ENCODE results near the gene COL28A1.

DNA sequence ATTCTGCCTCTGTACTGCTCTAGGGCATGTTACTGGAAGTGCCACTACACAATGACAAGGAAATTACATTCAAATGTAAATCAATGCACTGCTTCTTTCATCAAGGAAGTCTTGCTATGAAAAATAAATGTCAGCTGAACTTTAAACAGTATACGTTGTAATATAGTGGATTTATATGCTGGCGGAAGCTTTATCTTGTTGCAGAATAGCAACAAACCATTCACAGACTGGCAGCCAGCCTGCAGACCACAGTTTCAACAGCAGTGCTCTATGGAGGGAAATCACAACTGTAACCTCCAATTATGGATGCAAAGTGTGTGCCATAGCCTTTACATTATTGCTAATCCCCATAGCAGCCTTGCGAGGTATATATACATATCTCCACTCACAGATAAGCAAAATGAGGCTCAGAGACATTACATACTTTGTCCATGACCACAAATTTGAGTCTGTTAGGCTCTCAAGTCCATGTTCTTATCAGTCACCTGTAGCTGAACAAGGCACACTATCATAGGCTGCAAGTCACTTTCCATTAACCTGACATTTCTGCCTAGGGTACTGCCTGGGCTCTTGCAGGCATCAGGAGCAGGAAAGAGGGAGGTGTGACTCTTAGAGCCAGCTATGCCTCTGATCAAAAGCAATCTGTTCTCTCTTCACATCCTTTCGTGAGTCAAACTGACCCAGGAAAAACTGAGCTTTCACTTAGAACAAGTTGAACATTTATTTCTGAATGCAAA, 22.6 kb downstream of the COL28A1 start:
- TF ChIP-seq, protein P1, sequence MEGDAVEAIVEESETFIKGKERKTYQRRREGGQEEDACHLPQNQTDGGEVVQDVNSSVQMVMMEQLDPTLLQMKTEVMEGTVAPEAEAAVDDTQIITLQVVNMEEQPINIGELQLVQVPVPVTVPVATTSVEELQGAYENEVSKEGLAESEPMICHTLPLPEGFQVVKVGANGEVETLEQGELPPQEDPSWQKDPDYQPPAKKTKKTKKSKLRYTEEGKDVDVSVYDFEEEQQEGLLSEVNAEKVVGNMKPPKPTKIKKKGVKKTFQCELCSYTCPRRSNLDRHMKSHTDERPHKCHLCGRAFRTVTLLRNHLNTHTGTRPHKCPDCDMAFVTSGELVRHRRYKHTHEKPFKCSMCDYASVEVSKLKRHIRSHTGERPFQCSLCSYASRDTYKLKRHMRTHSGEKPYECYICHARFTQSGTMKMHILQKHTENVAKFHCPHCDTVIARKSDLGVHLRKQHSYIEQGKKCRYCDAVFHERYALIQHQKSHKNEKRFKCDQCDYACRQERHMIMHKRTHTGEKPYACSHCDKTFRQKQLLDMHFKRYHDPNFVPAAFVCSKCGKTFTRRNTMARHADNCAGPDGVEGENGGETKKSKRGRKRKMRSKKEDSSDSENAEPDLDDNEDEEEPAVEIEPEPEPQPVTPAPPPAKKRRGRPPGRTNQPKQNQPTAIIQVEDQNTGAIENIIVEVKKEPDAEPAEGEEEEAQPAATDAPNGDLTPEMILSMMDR (IDR thresholded peaks at IDR 0.05), result no peak
- TF ChIP-seq POLR2A (IDR thresholded peaks at IDR 0.05), result no peak

Data from lower leg skin (tissue), 3 donors.